ENCODE data around the gene TMEM38A. TPM values are rescaled to one million over a fixed set of nuclear protein-coding genes. Genes with fewer than 3 reads are reported as not detected.
"Not testable (repeated sequence)": the region's sequence is repeated elsewhere in the genome, so short reads cannot be mapped to it uniquely, and the experiment has no call there.

TMEM38A gene
- total RNA-seq, 1 donor from 2014 or later: 5.1 TPM

GRCh38 chr19:16649734-16650133 is 11.2 kb upstream of the TMEM38A start:
- intact Hi-C loops (cut with DNase I): no loop called here
- Histone ChIP-seq H3K4me1 (no peaks in the 10 kb centered on the region), H3K36me3 (peaks cover 76% of the 10 kb centered on the region), H3K9me3 (no peaks in the 10 kb centered on the region), H3K27me3 (no peaks in the 10 kb centered on the region), H3K27ac (no peak overlapping the region), H3K4me3 (no peak overlapping the region)
- TF ChIP-seq, protein P1, sequence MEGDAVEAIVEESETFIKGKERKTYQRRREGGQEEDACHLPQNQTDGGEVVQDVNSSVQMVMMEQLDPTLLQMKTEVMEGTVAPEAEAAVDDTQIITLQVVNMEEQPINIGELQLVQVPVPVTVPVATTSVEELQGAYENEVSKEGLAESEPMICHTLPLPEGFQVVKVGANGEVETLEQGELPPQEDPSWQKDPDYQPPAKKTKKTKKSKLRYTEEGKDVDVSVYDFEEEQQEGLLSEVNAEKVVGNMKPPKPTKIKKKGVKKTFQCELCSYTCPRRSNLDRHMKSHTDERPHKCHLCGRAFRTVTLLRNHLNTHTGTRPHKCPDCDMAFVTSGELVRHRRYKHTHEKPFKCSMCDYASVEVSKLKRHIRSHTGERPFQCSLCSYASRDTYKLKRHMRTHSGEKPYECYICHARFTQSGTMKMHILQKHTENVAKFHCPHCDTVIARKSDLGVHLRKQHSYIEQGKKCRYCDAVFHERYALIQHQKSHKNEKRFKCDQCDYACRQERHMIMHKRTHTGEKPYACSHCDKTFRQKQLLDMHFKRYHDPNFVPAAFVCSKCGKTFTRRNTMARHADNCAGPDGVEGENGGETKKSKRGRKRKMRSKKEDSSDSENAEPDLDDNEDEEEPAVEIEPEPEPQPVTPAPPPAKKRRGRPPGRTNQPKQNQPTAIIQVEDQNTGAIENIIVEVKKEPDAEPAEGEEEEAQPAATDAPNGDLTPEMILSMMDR (IDR thresholded peaks at IDR 0.05): no peak
- no peak for DNase-seq
- peak; percentile 58 for ATAC-seq

DNA sequence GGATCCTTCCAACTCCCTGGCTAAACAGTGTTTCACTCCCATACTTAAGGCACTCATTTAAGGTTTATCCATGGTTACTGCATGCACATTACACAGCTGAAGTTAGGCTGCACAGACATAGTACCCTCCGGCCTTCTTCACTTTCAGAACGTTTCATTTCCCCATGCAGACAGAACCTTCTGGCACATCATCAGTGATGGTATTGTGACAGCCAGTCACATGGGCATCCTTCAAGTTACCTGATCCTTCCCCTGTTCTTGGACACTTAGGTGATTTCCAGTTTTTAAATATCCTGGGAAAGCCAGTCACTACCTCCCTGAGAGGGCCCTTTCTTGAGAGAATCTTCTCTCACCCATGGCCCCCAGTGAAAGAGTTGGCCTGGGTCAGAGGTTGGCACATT is 10.1 kb upstream of the TMEM38A start:
- Histone ChIP-seq H3K27ac (no peak overlapping the region), H3K36me3 (peaks cover 76% of the 10 kb centered on the region), H3K9me3 (no peaks in the 10 kb centered on the region), H3K4me1 (no peaks in the 10 kb centered on the region), H3K4me3 (no peak overlapping the region), H3K27me3 (no peaks in the 10 kb centered on the region)
- ATAC-seq: no peak
- intact Hi-C loops (cut with DNase I): no loop called here
- TF ChIP-seq, protein P1 (IDR thresholded peaks at IDR 0.05): no peak
- no peak for DNase-seq

GRCh38 chr19:16651421-16652188 is 9.3 kb upstream of the TMEM38A start:
- H3K27ac ChIP-seq; H3K27me3 ChIP-seq; DNase-seq; intact Hi-C loops (cut with DNase I); H3K4me1 ChIP-seq; H3K4me3 ChIP-seq; H3K9me3 ChIP-seq; ATAC-seq: not testable (repeated sequence)
- peaks cover 76% of the 10 kb centered on the region for H3K36me3 ChIP-seq

DNA sequence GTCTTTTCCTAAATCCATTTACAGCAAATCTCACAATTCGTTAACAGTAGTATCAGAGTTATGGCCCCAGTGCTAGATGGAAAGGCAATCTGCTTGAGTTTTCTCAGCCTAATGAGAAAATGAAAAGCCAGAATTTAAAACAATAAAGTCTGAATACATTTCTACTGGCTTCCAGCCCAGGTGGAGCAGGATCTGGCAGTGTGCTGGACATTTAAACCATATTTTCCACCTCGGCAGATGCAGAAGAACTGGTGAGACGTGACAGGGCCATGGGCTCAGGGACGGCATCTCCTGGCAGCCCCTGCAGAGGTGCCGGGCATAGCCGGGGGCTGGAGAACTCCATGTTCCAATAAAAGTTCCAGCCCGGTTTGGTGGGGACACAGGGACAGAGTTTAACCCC is 8.1 kb upstream of the TMEM38A start:
- DNase-seq: no peak
- intact Hi-C loops (cut with DNase I): no loop called here
- Histone ChIP-seq H3K27ac (no peak overlapping the region), H3K27me3 (no peaks in the 10 kb centered on the region), H3K9me3 (no peaks in the 10 kb centered on the region), H3K4me3 (no peak overlapping the region), H3K4me1 (peaks cover 4% of the 10 kb centered on the region), H3K36me3 (peaks cover 80% of the 10 kb centered on the region)
- no peak for ATAC-seq
- TF ChIP-seq, protein P1 (IDR thresholded peaks at IDR 0.05): no peak

DNA sequence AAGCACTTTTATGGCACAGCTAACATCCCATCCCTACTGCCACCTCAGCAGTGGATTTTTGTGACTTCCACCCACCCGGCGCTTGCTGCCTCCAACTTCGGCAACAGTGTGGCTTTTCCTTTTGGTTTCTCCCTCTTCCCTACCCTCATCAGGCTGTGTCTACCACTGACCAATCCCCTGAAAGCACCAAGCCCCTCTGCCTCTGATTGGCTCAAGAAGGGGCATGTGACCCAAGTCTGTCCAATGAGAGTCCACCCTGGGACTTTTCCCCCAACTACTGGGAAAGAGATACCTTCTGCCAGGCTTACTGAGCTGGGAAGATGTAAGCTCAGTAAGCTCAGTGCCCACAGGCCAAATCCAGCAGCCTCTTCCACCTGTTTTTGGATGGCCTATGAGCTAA is 6.8 kb upstream of the TMEM38A start:
- Histone ChIP-seq H3K4me3 (no peak overlapping the region), H3K4me1 (peaks cover 17% of the 10 kb centered on the region), H3K36me3 (peaks cover 89% of the 10 kb centered on the region), H3K27me3 (no peaks in the 10 kb centered on the region), H3K27ac (no peak overlapping the region), H3K9me3 (no peaks in the 10 kb centered on the region)
- TF ChIP-seq, protein P1 (IDR thresholded peaks at IDR 0.05): no peak
- intact Hi-C loops (cut with DNase I): no loop called here
- ATAC-seq (peak; percentile 33), DNase-seq (no peak)

DNA sequence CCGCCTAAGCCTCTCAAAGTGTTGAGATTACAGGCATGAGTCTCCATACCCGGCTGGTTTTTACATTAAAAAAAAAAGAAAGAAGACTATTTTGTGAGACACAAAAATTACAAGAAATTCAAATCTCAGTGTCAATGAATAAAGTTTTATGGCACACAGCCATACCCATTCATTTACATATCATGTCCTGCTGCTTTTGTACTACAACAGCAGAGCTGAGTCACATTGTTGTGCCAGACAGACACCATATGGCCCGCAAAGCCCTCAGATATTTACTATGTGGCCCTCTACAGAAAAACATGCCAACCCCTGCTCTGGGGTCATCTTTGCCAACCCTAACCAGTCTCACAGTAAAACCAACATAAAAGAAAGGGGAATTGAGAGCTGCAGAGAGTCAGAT is 6.3 kb upstream of the TMEM38A start:
- no peak for DNase-seq
- Histone ChIP-seq H3K27me3 (no peaks in the 10 kb centered on the region), H3K4me1 (peaks cover 20% of the 10 kb centered on the region), H3K9me3 (no peaks in the 10 kb centered on the region), H3K27ac (no peak overlapping the region), H3K36me3 (peaks cover 84% of the 10 kb centered on the region), H3K4me3 (no peak overlapping the region)
- no peak for ATAC-seq
- TF ChIP-seq, protein P1 (IDR thresholded peaks at IDR 0.05): no peak
- intact Hi-C loops (cut with DNase I): no loop called here
